Activated CD4-positive, alpha-beta T cell treated with anti-CD3 and anti-CD28 coated beads, Interleukin-2, amount 10 ng/mL, durations not matched to agents 7 days and 5 days (primary cell): ENCODE data around the gene CAMK2D. TPM values are rescaled to one million over a fixed set of nuclear protein-coding genes. Genes with fewer than 3 reads are reported as not detected.
A peak's percentile ranks its signal among the peaks of the same experiment; 100 is the strongest.

Experiments used
- CTCF ChIA-PET: fragments of 350-600 bp; sonication (Branson Sonifier 250); formaldehyde crosslinking; loops from one replicate; lab custom pipeline; 2021; ENCODE audit warnings: antibody characterized with exemption; lab: Charles Lee
- POLR2A ChIA-PET: fragments of 350-600 bp; sonication (Branson Sonifier 250); formaldehyde crosslinking; loops from one replicate; lab custom pipeline; 2021; ENCODE audit warnings: antibody characterized with exemption; lab: Charles Lee
- DNase-seq: peaks from one replicate; pipeline ENCODE4 v3.0.0-alpha.2; 2020
- H3K27ac Mint-ChIP-seq: one replicate; pipeline ENCODE4 v1.8.0; 2021; ENCODE audit warnings: mild to moderate bottlenecking, moderate library complexity, mixed read lengths
- H3K27me3 Mint-ChIP-seq: one replicate; pipeline ENCODE4 v1.8.0; 2021; ENCODE audit warnings: mixed read lengths
- H3K36me3 Mint-ChIP-seq: one replicate; pipeline ENCODE4 v1.8.0; 2021; ENCODE audit warnings: low read depth, mixed read lengths
- H3K4me1 Mint-ChIP-seq: one replicate; pipeline ENCODE4 v1.8.0; 2021; ENCODE audit warnings: mixed read lengths
- H3K4me3 Mint-ChIP-seq: one replicate; pipeline ENCODE4 v1.8.0; 2021; ENCODE audit warnings: mild to moderate bottlenecking, moderate library complexity, mixed read lengths
- H3K9me3 Mint-ChIP-seq: one replicate; pipeline ENCODE4 v1.8.0; 2021; ENCODE audit warnings: mixed read lengths
- total RNA-seq, 2 experiments: library from RNA; stranded (reverse); gene quantifications; one replicate each; pipeline ENCODE4 v1.2.3, GENCODE V29; 2021

The CAMK2D gene
- total RNA-seq, 2 experiments from 2014 or later = 37.8 to 38.5 TPM

DNA sequence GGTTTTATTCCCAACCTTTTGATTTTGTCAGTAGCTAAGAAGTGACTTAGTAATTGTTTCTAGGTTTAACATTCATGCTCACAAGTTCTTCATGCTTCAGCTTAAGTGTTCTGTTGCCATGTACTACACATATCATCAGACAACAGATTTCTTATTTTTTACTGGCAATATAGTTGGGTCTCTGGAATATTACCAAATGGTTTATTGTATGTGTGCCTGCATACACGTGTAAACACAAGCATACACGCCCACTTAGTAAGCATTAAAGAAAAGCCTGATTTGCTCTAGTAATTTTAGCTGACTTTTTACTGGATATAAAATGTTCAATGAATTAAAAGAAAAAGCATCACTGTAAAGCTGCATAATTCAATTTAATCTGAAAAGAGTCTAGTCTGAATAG lies 199.8 kb downstream of the CAMK2D start:
- H3K27me3 Mint-ChIP-seq = no peaks in the 10 kb centered on the region
- ChIA-PET POLR2A (no interaction called here), CTCF (interaction anchor here (1.1 to 4.2 kb wide), 3 partner anchors 15 to 73 kb away, joined by 3 to 27 read pairs (median 4); no protein-coding TSS in a partner anchor)
- no peak overlapping the region for H3K4me3 Mint-ChIP-seq
- peaks cover 35% of the 10 kb centered on the region for H3K4me1 Mint-ChIP-seq
- no peak for DNase-seq
- no peak overlapping the region for H3K27ac Mint-ChIP-seq
- peaks cover 29% of the 10 kb centered on the region for H3K36me3 Mint-ChIP-seq
- H3K9me3 Mint-ChIP-seq = peaks cover 5% of the 10 kb centered on the region

DNA sequence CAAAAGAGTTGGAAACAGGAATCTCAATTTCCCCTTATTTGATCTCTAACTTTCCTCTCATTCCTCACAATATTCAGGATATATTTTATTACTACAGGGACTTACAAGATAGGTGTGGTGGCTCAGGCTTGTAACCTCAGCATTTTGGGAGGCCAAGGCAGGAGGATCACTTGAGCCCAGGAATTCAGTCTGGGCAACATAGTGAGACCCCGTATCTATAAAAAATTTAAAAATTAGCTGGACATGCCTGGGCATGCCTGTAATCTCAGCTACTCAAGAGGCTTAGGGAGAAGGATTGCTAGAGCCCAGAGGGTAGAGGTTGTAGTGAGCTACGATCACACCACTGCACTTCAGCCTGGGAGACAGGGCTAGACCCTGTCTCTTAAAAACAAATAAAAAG lies 200.4 kb downstream of the CAMK2D start:
- Mint-ChIP-seq H3K9me3 (peaks cover 5% of the 10 kb centered on the region), H3K36me3 (peaks cover 25% of the 10 kb centered on the region), H3K4me3 (no peak overlapping the region), H3K4me1 (peaks cover 28% of the 10 kb centered on the region), H3K27ac (no peak overlapping the region), H3K27me3 (no peaks in the 10 kb centered on the region)
- POLR2A ChIA-PET = no interaction called here
- DNase-seq = no peak
- CTCF ChIA-PET = interaction anchor here (1.3 to 4.2 kb wide), 2 partner anchors 14 to 19 kb away, joined by 4 to 27 read pairs; no protein-coding TSS in a partner anchor

- Mint-ChIP-seq H3K4me1 (peaks cover 24% of the 10 kb centered on the region), H3K27me3 (no peaks in the 10 kb centered on the region), H3K27ac (no peak overlapping the region), H3K4me3 (no peak overlapping the region), H3K36me3 (peaks cover 25% of the 10 kb centered on the region), H3K9me3 (peaks cover 5% of the 10 kb centered on the region)
- CTCF ChIA-PET = interaction anchor here (1.0 kb wide), 1 partner anchor 8 kb away, joined by 4 read pairs; no protein-coding TSS in a partner anchor
- no peak for DNase-seq
- POLR2A ChIA-PET = no interaction called here
Measured at GRCh38 chr4:113560579-113560978, 201.0 kb downstream of the CAMK2D start.

DNA sequence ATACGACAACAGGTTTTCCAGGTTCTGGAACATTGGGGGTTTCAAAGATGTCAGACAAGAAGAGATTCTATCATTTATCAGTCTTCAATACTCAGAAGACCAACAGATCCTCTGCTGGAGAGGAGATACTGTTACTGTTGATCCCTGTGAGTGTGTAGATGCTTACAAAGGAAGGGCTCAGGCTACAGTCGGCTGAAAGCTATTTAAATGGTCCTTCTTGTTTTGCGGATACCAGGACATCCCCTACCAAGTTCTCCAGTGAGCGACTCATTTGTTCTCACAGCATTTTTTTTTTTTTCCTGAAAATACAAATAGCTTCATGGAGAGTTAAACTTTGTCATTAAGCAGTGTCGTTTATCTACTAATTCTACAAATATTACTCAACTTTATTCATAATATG lies 201.6 kb downstream of the CAMK2D start:
- peaks cover 18% of the 10 kb centered on the region for H3K4me1 Mint-ChIP-seq
- POLR2A ChIA-PET = interaction anchor here (0.6 kb wide), 1 partner anchor 11 kb away, joined by 6 read pairs; no protein-coding TSS in a partner anchor
- no peaks in the 10 kb centered on the region for H3K27me3 Mint-ChIP-seq
- CTCF ChIA-PET = interaction anchor here (1.0 kb wide), 1 partner anchor 9 kb away, joined by 4 read pairs; no protein-coding TSS in a partner anchor
- H3K36me3 Mint-ChIP-seq = peaks cover 23% of the 10 kb centered on the region
- DNase-seq = no peak
- H3K27ac Mint-ChIP-seq = no peak overlapping the region
- no peak overlapping the region for H3K4me3 Mint-ChIP-seq
- peaks cover 5% of the 10 kb centered on the region for H3K9me3 Mint-ChIP-seq

DNA sequence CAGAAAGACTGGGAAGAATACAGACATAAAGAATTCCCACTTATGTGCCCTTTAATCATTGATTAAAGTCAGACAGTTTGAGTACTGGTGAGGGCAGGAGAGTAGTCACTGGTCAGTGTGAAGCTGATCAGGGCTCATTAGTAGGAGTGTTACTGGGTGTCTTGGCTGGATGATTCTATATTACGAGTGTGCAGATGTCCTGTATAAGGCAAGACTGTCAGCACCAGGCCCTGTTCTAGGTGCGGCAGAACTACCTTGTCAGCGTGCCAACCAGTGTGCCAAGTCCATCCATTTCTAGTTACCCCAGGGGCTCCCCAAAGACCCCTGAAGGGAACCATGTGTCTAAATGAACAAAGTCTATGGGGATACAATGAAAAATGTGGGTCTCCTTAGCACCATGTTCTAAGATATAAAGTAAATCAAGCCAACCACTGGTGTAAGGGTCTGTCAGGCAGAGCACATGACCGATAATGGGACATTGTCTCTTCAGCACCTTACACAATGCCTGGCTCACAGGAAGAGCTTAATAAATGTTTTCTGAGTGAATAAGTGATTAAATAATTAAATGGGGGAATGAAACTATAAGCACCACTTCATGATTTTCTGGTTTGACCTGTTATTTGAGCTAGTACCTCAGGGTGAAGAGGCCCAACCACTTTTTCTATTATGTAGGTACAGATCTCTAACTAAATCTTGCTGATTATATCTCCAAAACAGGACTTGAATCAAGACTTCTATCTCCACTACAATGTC lies 205.0 kb downstream of the CAMK2D start:
- Mint-ChIP-seq H3K36me3 (peaks cover 15% of the 10 kb centered on the region), H3K27ac (no peak overlapping the region), H3K27me3 (no peaks in the 10 kb centered on the region), H3K4me3 (no peak overlapping the region), H3K4me1 (peaks cover 4% of the 10 kb centered on the region), H3K9me3 (no peaks in the 10 kb centered on the region)
- no peak for DNase-seq
- POLR2A ChIA-PET = no interaction called here
- CTCF ChIA-PET = interaction anchor here (0.8 to 2.4 kb wide), 3 partner anchors 9 to 22 kb away, joined by 3 to 12 read pairs (median 3); no protein-coding TSS in a partner anchor

DNA sequence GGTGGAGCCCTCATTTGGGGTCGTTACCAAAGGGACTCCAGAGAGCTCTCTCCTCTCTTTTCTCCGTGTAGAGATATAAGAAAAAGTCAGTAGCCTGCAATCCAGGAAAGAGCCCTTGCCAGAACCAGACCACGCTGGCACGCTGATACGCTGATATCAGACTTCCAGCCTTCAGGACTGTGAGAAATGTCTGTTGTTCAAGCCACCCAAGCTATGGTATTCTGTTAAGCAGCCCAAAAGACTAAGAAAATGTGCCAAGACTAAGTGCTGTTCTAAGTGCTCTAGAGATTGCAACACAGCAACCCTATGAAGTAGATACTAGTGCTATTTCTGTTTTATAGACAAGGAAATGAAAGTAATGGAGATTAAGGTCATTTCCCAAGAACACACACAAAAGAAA lies 205.7 kb downstream of the CAMK2D start:
- no peak for DNase-seq
- CTCF ChIA-PET = interaction anchor here (0.8 to 2.4 kb wide), 2 partner anchors 8 to 23 kb away, joined by 3 to 12 read pairs; no protein-coding TSS in a partner anchor
- peaks cover 3% of the 10 kb centered on the region for H3K4me1 Mint-ChIP-seq
- no peaks in the 10 kb centered on the region for H3K27me3 Mint-ChIP-seq
- POLR2A ChIA-PET = no interaction called here
- H3K36me3 Mint-ChIP-seq = peaks cover 15% of the 10 kb centered on the region
- H3K9me3 Mint-ChIP-seq = no peaks in the 10 kb centered on the region
- no peak overlapping the region for H3K27ac Mint-ChIP-seq
- no peak overlapping the region for H3K4me3 Mint-ChIP-seq

DNA sequence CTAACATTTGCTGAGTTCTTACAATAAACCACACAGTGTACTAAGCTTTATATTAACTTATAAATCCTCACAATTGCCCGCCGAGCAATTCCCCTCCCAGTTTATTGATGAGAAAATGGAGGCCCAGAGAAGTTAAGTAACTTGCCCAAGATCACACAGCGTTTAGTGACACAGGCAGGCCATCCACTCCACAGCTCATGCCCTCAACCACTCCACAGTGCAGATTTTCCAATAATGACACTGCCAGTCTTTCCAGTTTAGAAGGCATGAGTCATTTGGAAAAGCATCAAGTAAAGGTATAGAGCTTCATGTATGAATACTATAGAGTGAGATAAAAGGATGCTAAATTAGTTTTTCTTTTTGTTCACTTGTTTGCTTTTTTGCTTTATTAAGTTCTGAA lies 208.5 kb downstream of the CAMK2D start:
- H3K27me3 Mint-ChIP-seq = no peaks in the 10 kb centered on the region
- ChIA-PET CTCF (interaction anchor here (2.8 kb wide), 1 partner anchor 11 kb away, joined by 7 read pairs; no protein-coding TSS in a partner anchor), POLR2A (no interaction called here)
- peaks cover 16% of the 10 kb centered on the region for H3K36me3 Mint-ChIP-seq
- H3K4me3 Mint-ChIP-seq = no peak overlapping the region
- no peak overlapping the region for H3K27ac Mint-ChIP-seq
- peaks cover 7% of the 10 kb centered on the region for H3K4me1 Mint-ChIP-seq
- DNase-seq = no peak
- no peaks in the 10 kb centered on the region for H3K9me3 Mint-ChIP-seq

DNA sequence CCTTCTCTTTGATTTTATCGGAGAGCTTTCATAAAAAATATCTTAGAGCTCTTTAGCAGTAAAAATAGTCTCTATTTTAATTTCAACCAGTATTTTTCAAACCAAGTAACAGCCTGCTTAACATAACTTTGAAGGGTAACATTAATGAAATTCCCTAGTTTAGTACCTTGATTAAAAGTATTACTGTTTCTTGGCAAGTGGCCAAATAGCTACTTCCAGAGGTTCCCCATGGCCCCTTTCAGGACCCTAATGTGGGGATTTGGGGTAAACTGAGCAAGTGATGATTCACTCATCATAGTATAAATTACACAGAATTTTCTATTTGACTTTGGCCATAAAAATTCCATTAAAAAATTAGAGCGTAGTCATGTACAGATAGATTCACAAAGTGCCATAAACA lies 211.0 kb downstream of the CAMK2D start:
- CTCF ChIA-PET = interaction anchor here (0.7 kb wide), 1 partner anchor 210 kb away, joined by 3 read pairs; no protein-coding TSS in a partner anchor
- H3K36me3 Mint-ChIP-seq = peaks cover 15% of the 10 kb centered on the region
- H3K4me3 Mint-ChIP-seq = no peak overlapping the region
- H3K27me3 Mint-ChIP-seq = no peaks in the 10 kb centered on the region
- POLR2A ChIA-PET = interaction anchor here (0.6 kb wide), 1 partner anchor 13 kb away, joined by 3 read pairs; no protein-coding TSS in a partner anchor
- peaks cover 17% of the 10 kb centered on the region for H3K4me1 Mint-ChIP-seq
- no peaks in the 10 kb centered on the region for H3K9me3 Mint-ChIP-seq
- no peak overlapping the region for H3K27ac Mint-ChIP-seq
- DNase-seq = no peak

DNA sequence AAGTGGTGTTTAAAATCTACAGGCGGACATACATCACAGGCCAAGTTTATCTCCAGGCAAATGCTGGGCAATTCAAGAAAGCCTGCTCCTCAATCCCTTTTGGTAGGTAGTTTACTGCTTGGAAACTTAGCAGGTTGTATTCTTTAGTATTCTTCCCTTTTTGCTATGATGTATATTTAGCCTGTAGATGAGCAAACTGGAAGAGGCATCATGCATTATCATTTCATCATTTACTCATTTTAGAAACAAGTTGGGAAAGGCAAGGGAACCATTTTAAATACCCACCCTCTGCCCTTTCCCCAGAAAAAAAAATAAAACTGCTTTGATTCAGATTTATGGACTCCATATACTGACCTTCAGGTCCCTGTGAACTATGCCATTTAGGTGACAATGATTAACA lies 213.2 kb downstream of the CAMK2D start:
- DNase-seq = no peak
- no peaks in the 10 kb centered on the region for H3K27me3 Mint-ChIP-seq
- POLR2A ChIA-PET = no interaction called here
- CTCF ChIA-PET = interaction anchor here (0.6 to 3.1 kb wide), 13 partner anchors 8 to 215 kb away, joined by 3 to 27 read pairs (median 4); no protein-coding TSS in a partner anchor
- H3K27ac Mint-ChIP-seq = no peak overlapping the region
- no peaks in the 10 kb centered on the region for H3K9me3 Mint-ChIP-seq
- no peak overlapping the region for H3K4me3 Mint-ChIP-seq
- peaks cover 18% of the 10 kb centered on the region for H3K36me3 Mint-ChIP-seq
- peaks cover 17% of the 10 kb centered on the region for H3K4me1 Mint-ChIP-seq

GRCh38 chr4:113547487-113548042 lies 214.0 kb downstream of the CAMK2D start:
- ChIA-PET CTCF (interaction anchor here (0.6 to 3.1 kb wide), 26 partner anchors 9 to 338 kb away, joined by 3 to 27 read pairs (median 4); no protein-coding TSS in a partner anchor), POLR2A (no interaction called here)
- Mint-ChIP-seq H3K4me1 (peaks cover 18% of the 10 kb centered on the region), H3K27me3 (no peaks in the 10 kb centered on the region), H3K36me3 (peaks cover 22% of the 10 kb centered on the region), H3K27ac (peak overlapping the region; percentile 54), H3K4me3 (no peak overlapping the region), H3K9me3 (no peaks in the 10 kb centered on the region)
- DNase-seq = peak; percentile 94

GRCh38 chr4:113541933-113542332 lies 219.6 kb downstream of the CAMK2D start:
- H3K27me3 Mint-ChIP-seq = no peaks in the 10 kb centered on the region
- peaks cover 15% of the 10 kb centered on the region for H3K4me1 Mint-ChIP-seq
- DNase-seq = no peak
- H3K9me3 Mint-ChIP-seq = no peaks in the 10 kb centered on the region
- H3K4me3 Mint-ChIP-seq = no peak overlapping the region
- POLR2A ChIA-PET = interaction anchor here (0.5 kb wide), 1 partner anchor 10 kb away, joined by 3 read pairs; no protein-coding TSS in a partner anchor
- H3K36me3 Mint-ChIP-seq = peaks cover 20% of the 10 kb centered on the region
- CTCF ChIA-PET = no interaction called here
- no peak overlapping the region for H3K27ac Mint-ChIP-seq

DNA sequence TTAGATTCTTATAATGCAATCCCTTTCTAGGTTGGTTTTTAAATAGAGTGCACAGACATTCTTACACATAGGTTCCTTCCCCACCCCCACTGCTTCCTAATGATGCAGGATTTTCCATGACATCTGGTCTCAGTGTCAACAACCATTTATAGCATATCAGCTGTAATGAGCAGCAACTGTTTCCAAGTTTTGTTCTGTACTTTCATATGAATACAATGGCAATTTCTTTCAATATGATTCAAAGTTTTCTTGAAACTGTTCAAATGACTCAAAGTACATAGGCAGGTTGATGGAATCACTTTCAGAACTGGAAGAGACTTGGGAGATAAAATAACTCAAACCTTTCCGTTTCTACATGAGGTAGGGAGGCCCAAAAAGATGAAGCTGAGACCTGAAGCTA lies 220.7 kb downstream of the CAMK2D start:
- POLR2A ChIA-PET = interaction anchor here (0.5 kb wide), 1 partner anchor 35 kb away, joined by 3 read pairs; no protein-coding TSS in a partner anchor
- H3K27me3 Mint-ChIP-seq = no peaks in the 10 kb centered on the region
- no peaks in the 10 kb centered on the region for H3K9me3 Mint-ChIP-seq
- H3K4me1 Mint-ChIP-seq = peaks cover 15% of the 10 kb centered on the region
- H3K36me3 Mint-ChIP-seq = peaks cover 23% of the 10 kb centered on the region
- H3K4me3 Mint-ChIP-seq = no peak overlapping the region
- DNase-seq = no peak
- H3K27ac Mint-ChIP-seq = no peak overlapping the region
- CTCF ChIA-PET = no interaction called here
